ENCODE results near the gene CCT4. TPM values are rescaled to one million over a fixed set of nuclear protein-coding genes. Genes with fewer than 3 reads are reported as not detected.

Gene CCT4
- total RNA-seq, 1 donor from 2014 or later, result 156 TPM

DNA sequence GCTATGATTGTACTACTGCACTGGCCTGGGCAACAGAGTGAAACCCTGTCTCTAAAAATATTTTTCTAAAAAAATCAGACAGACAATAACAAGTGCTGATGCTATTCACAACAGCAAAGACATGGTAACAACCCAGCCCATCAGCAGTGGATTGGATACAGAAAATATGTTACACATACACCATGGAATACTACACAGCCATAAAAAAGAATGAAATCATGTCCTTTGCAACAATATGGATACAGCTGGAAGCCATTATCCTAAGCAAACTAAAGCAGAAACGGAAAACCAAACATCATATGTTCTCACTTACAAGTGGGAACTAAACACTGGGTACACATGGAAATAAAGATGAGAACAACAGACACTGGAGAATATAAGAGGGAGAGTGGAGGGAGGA lies 54.5 kb downstream of the CCT4 start:
- DNase-seq (ENCODE audit: low read depth), result no peak
- Histone ChIP-seq H3K36me3 (ENCODE audit: control insufficient read depth, insufficient read depth, low read length) (no peaks in the 10 kb centered on the region), H3K4me3 (ENCODE audit: low read depth, low read length) (no peak overlapping the region), H3K27me3 (ENCODE audit: control insufficient read depth, insufficient read depth, low read length) (no peaks in the 10 kb centered on the region)
- TF ChIP-seq, protein P1, sequence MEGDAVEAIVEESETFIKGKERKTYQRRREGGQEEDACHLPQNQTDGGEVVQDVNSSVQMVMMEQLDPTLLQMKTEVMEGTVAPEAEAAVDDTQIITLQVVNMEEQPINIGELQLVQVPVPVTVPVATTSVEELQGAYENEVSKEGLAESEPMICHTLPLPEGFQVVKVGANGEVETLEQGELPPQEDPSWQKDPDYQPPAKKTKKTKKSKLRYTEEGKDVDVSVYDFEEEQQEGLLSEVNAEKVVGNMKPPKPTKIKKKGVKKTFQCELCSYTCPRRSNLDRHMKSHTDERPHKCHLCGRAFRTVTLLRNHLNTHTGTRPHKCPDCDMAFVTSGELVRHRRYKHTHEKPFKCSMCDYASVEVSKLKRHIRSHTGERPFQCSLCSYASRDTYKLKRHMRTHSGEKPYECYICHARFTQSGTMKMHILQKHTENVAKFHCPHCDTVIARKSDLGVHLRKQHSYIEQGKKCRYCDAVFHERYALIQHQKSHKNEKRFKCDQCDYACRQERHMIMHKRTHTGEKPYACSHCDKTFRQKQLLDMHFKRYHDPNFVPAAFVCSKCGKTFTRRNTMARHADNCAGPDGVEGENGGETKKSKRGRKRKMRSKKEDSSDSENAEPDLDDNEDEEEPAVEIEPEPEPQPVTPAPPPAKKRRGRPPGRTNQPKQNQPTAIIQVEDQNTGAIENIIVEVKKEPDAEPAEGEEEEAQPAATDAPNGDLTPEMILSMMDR (IDR thresholded peaks at IDR 0.05; ENCODE audit: insufficient read depth, low read length, poor library complexity, severe bottlenecking), result no peak

DNA sequence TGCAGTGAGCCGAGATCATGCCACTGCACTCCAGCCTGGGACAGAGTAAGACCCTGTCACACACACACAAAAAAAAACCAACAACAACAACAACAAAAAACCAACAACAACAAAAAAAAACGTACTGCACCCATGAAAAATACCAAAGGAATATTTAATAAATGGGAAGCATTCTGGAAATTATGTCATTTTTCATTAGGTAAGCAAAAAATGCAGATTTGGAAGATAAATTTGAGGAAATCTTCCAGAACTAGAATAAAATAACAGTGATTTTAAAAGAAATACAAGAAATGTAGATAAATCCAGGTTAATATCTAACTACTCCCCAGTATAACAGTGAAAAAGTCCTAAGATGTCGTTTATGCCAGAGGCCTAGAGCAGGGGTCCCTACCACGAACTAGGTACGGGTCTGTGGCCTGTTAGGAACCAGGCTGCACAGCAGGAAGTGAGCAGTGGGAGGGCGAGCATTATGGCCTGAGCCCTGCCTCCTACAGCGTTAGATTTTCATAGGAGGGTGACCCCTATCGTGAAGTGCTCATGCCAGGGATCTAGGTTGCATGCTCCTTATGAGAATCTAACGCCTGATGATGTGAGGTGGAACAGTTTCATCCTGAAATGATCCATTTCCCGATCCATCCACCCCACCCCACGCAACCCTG lies 56.1 kb downstream of the CCT4 start:
- TF ChIP-seq, protein P1 (IDR thresholded peaks at IDR 0.05; ENCODE audit: insufficient read depth, low read length, poor library complexity, severe bottlenecking), result no peak
- no peaks in the 10 kb centered on the region for H3K36me3 ChIP-seq (ENCODE audit: control insufficient read depth, insufficient read depth, low read length)

DNA sequence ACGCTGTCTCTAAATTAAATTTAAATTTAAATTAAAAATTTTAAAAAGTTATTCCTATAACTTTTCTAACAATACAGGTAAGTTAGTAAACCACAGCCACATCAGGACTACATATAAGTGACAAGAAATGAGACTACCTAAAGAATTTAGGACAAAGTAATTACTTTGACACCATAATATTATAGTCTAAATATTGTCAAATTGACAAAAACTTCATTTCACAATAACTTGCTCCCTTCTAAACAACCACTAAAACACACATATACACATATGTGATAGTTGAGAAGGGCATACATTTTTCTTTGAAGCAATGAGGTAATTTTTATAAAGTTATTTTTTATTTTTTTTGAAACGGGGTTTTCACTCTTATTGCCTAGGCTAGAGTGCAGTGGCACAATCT lies 66.2 kb downstream of the CCT4 start:
- Histone ChIP-seq H3K27me3 (ENCODE audit: control insufficient read depth, insufficient read depth, low read length) (no peaks in the 10 kb centered on the region), H3K36me3 (ENCODE audit: control insufficient read depth, insufficient read depth, low read length) (no peaks in the 10 kb centered on the region), H3K4me3 (ENCODE audit: low read depth, low read length) (no peak overlapping the region)
- TF ChIP-seq, protein P1 (IDR thresholded peaks at IDR 0.05; ENCODE audit: insufficient read depth, low read length, poor library complexity, severe bottlenecking), result no peak
- no peak for DNase-seq (ENCODE audit: low read depth)

More for the DNA sequence above, 56.1 kb downstream of the CCT4 start:
- DNase-seq (ENCODE audit: low read depth), result no peak
- Histone ChIP-seq H3K27me3 (ENCODE audit: control insufficient read depth, insufficient read depth, low read length) (no peaks in the 10 kb centered on the region), H3K4me3 (ENCODE audit: low read depth, low read length) (no peak overlapping the region)

Other genes starting within 250 kb of the CCT4 start
- 3.0 and 6.0 TPM in 2 replicates for gene FAM161A, start 34.6 kb downstream of the CCT4 start, total RNA-seq
- 44.1 and 44.9 TPM in 2 replicates for gene COMMD1, start 17.0 kb upstream of the CCT4 start, total RNA-seq